Progenitor cell of endocrine pancreas (in vitro differentiated cells): ENCODE measurements around the gene KRT38. TPM values are rescaled to one million over a fixed set of nuclear protein-coding genes. Genes with fewer than 3 reads are reported as not detected.

Experiments used
- DNase-seq: peaks from one replicate; pipeline ENCODE4 v3.0.0; 2021; ENCODE audit warnings: low spot score; ENCODE audit not compliant: unreplicated experiment
- H3K27ac Mint-ChIP-seq: 2 replicates; pipeline ENCODE4 v1.8.0; 2021; ENCODE audit warnings: mild to moderate bottlenecking, moderate library complexity, mixed read lengths
- H3K27me3 Mint-ChIP-seq: 2 replicates; pipeline ENCODE4 v1.8.0; 2021; ENCODE audit warnings: mixed read lengths
- H3K36me3 Mint-ChIP-seq: 2 replicates; pipeline ENCODE4 v1.8.0; 2022; ENCODE audit warnings: mixed read lengths; ENCODE audit not compliant: insufficient read depth
- H3K4me1 Mint-ChIP-seq: 2 replicates; pipeline ENCODE4 v1.8.0; 2021; ENCODE audit warnings: low read depth, mixed read lengths
- H3K4me3 Mint-ChIP-seq: 2 replicates; pipeline ENCODE4 v1.8.0; 2021; ENCODE audit warnings: low read depth, mild to moderate bottlenecking, moderate library complexity, mixed read lengths
- H3K9me3 Mint-ChIP-seq: 2 replicates; pipeline ENCODE4 v1.8.0; 2021; ENCODE audit warnings: low read depth, mixed read lengths
- total RNA-seq: library from RNA; stranded (reverse); gene quantifications from 2 replicates; pipeline ENCODE4 v1.2.1, GENCODE V29; 2021
- TF ChIP-seq, protein P1 (sequence below): fragments of 200-600 bp; sonication (generic); IDR thresholded peaks from one replicate; pipeline ENCODE4 v1.5.0; 2021; ENCODE audit warnings: antibody characterized with exemption, mild to moderate bottlenecking; ENCODE audit not compliant: unreplicated experiment

Gene KRT38
- total RNA-seq, 1 donor from 2014 or later, result not detected

DNA sequence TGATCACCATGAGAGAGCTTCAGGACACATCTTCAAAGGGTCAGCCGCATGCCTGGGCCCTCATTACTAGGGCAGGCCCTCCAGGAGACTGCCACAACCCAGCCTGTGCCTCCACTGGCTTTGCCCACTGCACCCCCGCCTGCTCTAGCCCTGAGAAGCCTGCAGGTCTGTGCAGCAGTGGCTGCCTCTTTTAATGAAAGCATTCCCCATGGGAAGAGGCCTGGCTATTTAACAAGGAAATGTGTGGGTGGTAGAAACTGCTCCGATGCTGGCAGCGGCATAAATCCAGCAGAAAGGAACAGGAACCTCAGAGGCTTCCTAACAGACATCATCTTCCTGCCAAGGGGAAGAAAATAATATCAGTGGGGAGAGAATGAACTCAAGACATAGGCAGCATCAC, 26.8 kb upstream of the KRT38 start:
- Mint-ChIP-seq H3K27me3 (peaks cover 8% of the 10 kb centered on the region), H3K4me1 (no peaks in the 10 kb centered on the region), H3K36me3 (no peaks in the 10 kb centered on the region), H3K9me3 (peaks cover 8% of the 10 kb centered on the region), H3K4me3 (no peak overlapping the region), H3K27ac (no peak overlapping the region)
- DNase-seq, result no peak
- TF ChIP-seq, protein P1, sequence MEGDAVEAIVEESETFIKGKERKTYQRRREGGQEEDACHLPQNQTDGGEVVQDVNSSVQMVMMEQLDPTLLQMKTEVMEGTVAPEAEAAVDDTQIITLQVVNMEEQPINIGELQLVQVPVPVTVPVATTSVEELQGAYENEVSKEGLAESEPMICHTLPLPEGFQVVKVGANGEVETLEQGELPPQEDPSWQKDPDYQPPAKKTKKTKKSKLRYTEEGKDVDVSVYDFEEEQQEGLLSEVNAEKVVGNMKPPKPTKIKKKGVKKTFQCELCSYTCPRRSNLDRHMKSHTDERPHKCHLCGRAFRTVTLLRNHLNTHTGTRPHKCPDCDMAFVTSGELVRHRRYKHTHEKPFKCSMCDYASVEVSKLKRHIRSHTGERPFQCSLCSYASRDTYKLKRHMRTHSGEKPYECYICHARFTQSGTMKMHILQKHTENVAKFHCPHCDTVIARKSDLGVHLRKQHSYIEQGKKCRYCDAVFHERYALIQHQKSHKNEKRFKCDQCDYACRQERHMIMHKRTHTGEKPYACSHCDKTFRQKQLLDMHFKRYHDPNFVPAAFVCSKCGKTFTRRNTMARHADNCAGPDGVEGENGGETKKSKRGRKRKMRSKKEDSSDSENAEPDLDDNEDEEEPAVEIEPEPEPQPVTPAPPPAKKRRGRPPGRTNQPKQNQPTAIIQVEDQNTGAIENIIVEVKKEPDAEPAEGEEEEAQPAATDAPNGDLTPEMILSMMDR, result no peak

DNA sequence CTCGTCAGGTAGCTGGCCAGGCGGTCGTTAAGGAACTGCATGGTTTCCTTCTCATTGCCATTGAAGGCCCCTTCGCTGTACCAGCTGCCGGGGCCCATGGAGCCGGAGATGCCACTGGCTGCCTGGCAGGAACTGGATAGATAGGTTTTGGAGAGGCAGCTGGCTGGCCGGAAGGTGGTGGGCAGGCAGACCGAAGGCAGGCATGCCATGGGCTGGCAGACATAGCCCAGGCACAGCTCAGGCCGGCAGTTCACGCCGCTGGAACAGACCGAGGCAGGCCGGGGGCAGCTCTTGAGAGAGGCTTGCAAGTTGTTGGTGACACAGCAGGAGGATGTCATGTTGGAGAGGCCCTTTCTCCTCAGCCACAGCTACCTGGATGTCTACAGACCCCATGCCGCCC, 26.2 kb upstream of the KRT38 start, which contains the start of gene KRT32:
Gene KRT32, minus strand, starts transcription at position 399 of the 400 bp plus-strand sequence. Its CDS starts 61 bp downstream, at position 338.
- no peaks in the 10 kb centered on the region for H3K4me1 Mint-ChIP-seq
- no peaks in the 10 kb centered on the region for H3K36me3 Mint-ChIP-seq
- no peak for DNase-seq
- H3K9me3 Mint-ChIP-seq, result peaks cover 8% of the 10 kb centered on the region
- TF ChIP-seq, protein P1, result no peak
- H3K27ac Mint-ChIP-seq, result no peak within 1 kb of the TSS
- peaks cover 8% of the 10 kb centered on the region for H3K27me3 Mint-ChIP-seq
- H3K4me3 Mint-ChIP-seq, result no peak within 1 kb of the TSS

DNA sequence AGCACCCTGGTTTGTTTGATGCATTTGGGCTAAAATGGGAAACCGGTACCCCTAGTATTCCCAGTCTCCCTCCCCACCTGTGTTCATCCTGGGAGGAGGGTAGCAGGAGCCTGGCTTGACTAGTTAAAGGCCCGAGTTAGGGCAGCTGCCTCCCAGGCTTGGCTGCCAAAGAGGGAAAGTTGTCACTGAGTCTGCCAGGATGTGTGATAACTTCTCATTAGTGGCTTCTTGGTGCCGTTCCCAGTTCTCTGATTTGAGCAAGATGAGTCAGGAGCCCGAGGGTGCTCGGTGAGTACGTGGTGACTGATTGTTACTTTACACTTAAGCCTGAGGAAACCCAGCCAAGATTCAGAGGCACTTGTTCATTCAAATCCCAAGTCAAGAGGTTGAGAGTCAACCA, 23.9 kb upstream of the KRT38 start:
- Mint-ChIP-seq H3K36me3 (no peaks in the 10 kb centered on the region), H3K27me3 (peaks cover 6% of the 10 kb centered on the region), H3K4me1 (no peaks in the 10 kb centered on the region), H3K27ac (no peak overlapping the region), H3K4me3 (no peak overlapping the region), H3K9me3 (peaks cover 3% of the 10 kb centered on the region)
- no peak for DNase-seq
- TF ChIP-seq, protein P1, result no peak

DNA sequence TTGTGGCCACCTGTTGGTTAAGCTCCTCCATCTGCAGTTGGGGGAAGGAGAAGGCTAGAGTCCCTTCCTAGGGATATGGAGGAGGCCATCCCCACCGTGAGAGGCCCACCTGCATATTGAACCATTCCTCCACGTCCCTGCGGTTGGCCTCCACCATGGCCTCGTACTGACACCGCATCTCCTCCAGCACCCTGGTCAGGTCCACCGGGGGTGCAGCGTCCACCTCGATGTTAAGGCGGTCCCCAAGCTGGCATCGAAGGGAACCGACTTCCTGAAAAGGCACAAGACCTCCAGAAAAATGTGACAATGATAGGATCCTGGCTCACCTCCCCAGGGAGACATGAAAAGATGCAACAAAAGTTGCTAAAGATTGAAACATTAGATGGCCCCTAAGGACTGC, 23.4 kb upstream of the KRT38 start:
- no peak for DNase-seq
- H3K4me1 Mint-ChIP-seq, result no peaks in the 10 kb centered on the region
- peaks cover 3% of the 10 kb centered on the region for H3K9me3 Mint-ChIP-seq
- H3K36me3 Mint-ChIP-seq, result no peaks in the 10 kb centered on the region
- H3K4me3 Mint-ChIP-seq, result no peak overlapping the region
- no peak overlapping the region for H3K27ac Mint-ChIP-seq
- peaks cover 6% of the 10 kb centered on the region for H3K27me3 Mint-ChIP-seq
- TF ChIP-seq, protein P1, result no peak

DNA sequence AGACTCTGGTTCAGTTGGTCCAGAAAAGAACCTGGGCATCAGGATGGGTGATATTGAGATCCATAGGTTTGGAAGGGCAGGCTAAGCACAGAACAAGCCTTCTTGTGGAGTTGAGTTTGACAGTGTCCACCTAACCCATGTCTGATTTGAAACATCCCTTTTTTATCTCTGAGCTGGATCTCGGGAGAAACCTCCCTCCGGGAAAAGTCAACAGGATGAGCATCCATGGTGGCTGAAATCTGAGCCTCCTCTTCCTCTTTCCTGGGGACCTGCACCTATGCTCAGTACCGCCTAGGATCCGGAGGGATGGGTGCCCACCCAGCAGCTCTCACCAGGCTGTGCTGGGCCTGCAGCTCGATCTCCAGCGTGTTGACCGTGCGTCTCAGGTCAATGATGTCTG, 23.0 kb upstream of the KRT38 start:
- H3K9me3 Mint-ChIP-seq, result peaks cover 3% of the 10 kb centered on the region
- no peak for DNase-seq
- H3K27ac Mint-ChIP-seq, result no peak overlapping the region
- peaks cover 6% of the 10 kb centered on the region for H3K27me3 Mint-ChIP-seq
- TF ChIP-seq, protein P1, result no peak
- no peaks in the 10 kb centered on the region for H3K36me3 Mint-ChIP-seq
- no peaks in the 10 kb centered on the region for H3K4me1 Mint-ChIP-seq
- no peak overlapping the region for H3K4me3 Mint-ChIP-seq
